ENCODE results near the gene NCF4. TPM values are rescaled to one million over a fixed set of nuclear protein-coding genes. Genes with fewer than 3 reads are reported as not detected.

NCF4 gene
- total RNA-seq, 4 donors from 2014 or later: 2.1 to 15.1 (median 8.4) TPM

- 85% methylated on average over 3 of the region's 3 CpGs for WGBS, 2 donors
- intact Hi-C loops (cut with DNase I): loop anchor here (5.0 kb wide), 1 partner anchor 73 kb away; no protein-coding TSS in a partner anchor
- Histone ChIP-seq H3K27me3 (peaks cover 0 to 20% (median 0%) of the 10 kb centered on the region in 4 donors), H3K36me3 (no peaks in the 10 kb centered on the region), H3K4me3 (no peak overlapping the region), H3K9me3 (no peaks in the 10 kb centered on the region), H3K27ac (no peak overlapping the region), H3K4me1 (peaks cover 5 to 37% (median 20%) of the 10 kb centered on the region in 3 donors)
- DNase-seq: no peak
- TF ChIP-seq, protein P1, sequence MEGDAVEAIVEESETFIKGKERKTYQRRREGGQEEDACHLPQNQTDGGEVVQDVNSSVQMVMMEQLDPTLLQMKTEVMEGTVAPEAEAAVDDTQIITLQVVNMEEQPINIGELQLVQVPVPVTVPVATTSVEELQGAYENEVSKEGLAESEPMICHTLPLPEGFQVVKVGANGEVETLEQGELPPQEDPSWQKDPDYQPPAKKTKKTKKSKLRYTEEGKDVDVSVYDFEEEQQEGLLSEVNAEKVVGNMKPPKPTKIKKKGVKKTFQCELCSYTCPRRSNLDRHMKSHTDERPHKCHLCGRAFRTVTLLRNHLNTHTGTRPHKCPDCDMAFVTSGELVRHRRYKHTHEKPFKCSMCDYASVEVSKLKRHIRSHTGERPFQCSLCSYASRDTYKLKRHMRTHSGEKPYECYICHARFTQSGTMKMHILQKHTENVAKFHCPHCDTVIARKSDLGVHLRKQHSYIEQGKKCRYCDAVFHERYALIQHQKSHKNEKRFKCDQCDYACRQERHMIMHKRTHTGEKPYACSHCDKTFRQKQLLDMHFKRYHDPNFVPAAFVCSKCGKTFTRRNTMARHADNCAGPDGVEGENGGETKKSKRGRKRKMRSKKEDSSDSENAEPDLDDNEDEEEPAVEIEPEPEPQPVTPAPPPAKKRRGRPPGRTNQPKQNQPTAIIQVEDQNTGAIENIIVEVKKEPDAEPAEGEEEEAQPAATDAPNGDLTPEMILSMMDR (IDR thresholded peaks at IDR 0.05): no peak
- TF ChIP-seq POLR2A (IDR thresholded peaks at IDR 0.05): no peak
Measured at GRCh38 chr22:36855478-36855877, 5.3 kb upstream of the NCF4 start.

DNA sequence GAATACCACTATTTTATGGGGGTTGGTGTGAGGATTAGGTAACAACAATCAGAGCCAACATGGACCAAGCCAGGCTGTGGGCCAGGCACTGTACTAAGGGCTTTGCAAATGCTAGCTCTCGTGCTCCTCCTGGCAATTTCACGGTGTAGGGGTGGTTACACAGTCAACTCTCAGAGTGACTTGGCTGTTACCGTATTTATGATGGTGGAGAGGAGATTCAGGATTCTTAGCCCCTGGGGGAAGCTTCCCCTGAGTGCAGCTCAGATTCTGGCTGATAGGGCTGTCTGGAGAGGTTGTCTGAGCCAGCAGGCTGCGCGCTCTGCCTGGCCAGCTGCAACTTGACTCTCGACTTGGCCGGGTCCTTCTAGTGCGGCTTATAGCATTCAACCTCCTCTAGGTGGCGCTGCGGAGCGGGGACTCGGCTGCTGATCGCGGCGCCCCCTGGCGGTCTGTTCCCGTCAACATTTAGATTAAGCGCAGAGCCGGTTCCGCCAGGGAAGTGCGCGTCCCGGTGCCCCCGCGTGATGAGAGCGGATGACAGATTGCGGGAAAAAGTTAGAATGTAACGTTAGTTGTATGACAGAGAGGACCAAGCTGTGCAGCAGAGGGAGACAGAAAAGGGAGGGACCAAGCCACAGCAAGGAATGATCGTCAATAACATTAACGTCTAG is 4.5 kb upstream of the NCF4 start:
- H3K4me3 ChIP-seq: peak overlapping the region in 1 of 4 donors; percentile 37
- H3K36me3 ChIP-seq: no peaks in the 10 kb centered on the region
- H3K27me3 ChIP-seq: peaks cover 0 to 13% (median 0%) of the 10 kb centered on the region in 4 donors
- intact Hi-C loops (cut with DNase I): loop anchor here (5.0 kb wide), 1 partner anchor 74 kb away; no protein-coding TSS in a partner anchor
- TF ChIP-seq, protein P1 (IDR thresholded peaks at IDR 0.05): peak; percentile 100
- TF ChIP-seq POLR2A (IDR thresholded peaks at IDR 0.05): no peak
- peak; percentile 48 for DNase-seq
- no peak overlapping the region for H3K27ac ChIP-seq
- 9 to 16% methylated on average over 6 to 10 of the region's 30 CpGs for WGBS, 2 donors
- no peaks in the 10 kb centered on the region for H3K9me3 ChIP-seq
- peaks cover 12 to 45% (median 26%) of the 10 kb centered on the region in 3 donors for H3K4me1 ChIP-seq

DNA sequence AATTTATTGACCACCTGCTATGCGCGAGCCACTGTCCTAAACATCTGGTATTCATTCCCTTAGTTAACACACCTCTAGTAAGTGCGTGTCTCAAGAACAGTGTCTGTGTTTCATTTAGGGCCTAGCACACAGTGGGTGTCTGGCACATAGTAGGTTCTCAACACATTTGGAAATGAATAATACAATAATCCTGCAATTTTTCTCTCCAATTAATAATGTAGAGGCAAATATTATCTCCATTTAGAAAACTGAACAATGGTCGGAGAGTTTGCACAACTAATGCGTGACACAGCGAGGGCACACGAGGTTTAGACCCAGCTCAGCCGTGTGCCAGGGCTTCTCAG is 4.0 kb upstream of the NCF4 start:
- Histone ChIP-seq H3K27me3 (peaks cover 0 to 7% (median 0%) of the 10 kb centered on the region in 4 donors), H3K4me3 (peak overlapping the region in 1 of 4 donors; percentile 37), H3K36me3 (no peaks in the 10 kb centered on the region), H3K27ac (no peak overlapping the region), H3K9me3 (no peaks in the 10 kb centered on the region), H3K4me1 (peaks cover 12 to 50% (median 26%) of the 10 kb centered on the region in 3 donors)
- 71 to 78% methylated on average over 8 of the region's 8 CpGs for WGBS, 2 donors
- TF ChIP-seq, protein P1 (IDR thresholded peaks at IDR 0.05): no peak
- no peak for TF ChIP-seq POLR2A (IDR thresholded peaks at IDR 0.05)
- no peak for DNase-seq
- intact Hi-C loops (cut with DNase I): loop anchor here (5.0 kb wide), 1 partner anchor 74 kb away; no protein-coding TSS in a partner anchor

DNA sequence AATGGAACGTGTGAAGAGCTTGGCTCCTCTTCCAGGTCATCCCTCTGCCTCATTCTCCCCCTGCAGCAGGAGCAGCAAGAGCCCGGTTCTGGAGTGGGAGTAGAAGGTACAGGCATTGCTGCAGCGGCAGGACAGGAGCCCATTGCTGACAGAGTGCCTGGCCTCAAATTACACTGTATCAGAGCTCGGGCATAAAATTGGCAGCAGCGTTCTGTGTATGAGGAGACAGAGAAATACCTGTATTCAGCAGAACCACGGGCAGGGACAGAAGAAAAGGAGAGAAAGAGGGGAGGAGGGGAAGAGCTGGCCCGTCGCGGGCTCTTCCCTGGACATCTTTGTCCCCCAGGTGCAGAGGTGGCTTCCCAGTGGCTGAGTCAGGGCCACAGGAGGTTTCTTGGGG is 2.6 kb upstream of the NCF4 start:
- no peak for TF ChIP-seq POLR2A (IDR thresholded peaks at IDR 0.05)
- TF ChIP-seq, protein P1 (IDR thresholded peaks at IDR 0.05): no peak
- H3K4me1 ChIP-seq: peaks cover 12 to 51% (median 26%) of the 10 kb centered on the region in 3 donors
- no peak overlapping the region for H3K27ac ChIP-seq
- no peaks in the 10 kb centered on the region for H3K9me3 ChIP-seq
- no peaks in the 10 kb centered on the region for H3K36me3 ChIP-seq
- WGBS, 2 donors: 81 to 84% methylated on average over 6 to 9 of the region's 9 CpGs
- H3K4me3 ChIP-seq: no peak overlapping the region
- no peak for DNase-seq
- H3K27me3 ChIP-seq: peaks cover 0 to 4% (median 0%) of the 10 kb centered on the region in 4 donors
- intact Hi-C loops (cut with DNase I): loop anchor here (5.0 kb wide), 1 partner anchor 76 kb away; no protein-coding TSS in a partner anchor

- Histone ChIP-seq H3K9me3 (no peaks in the 10 kb centered on the region), H3K4me1 (peaks cover 12 to 43% (median 26%) of the 10 kb centered on the region in 3 donors), H3K4me3 (no peak overlapping the region), H3K27me3 (peaks cover 0 to 4% (median 0%) of the 10 kb centered on the region in 4 donors), H3K27ac (peak overlapping the region in 1 of 4 donors; percentile 15), H3K36me3 (no peaks in the 10 kb centered on the region)
- 76 to 85% methylated on average over 2 of the region's 2 CpGs for WGBS, 2 donors
- no peak for DNase-seq
- TF ChIP-seq POLR2A (IDR thresholded peaks at IDR 0.05): no peak
- TF ChIP-seq, protein P1 (IDR thresholded peaks at IDR 0.05): no peak
- intact Hi-C loops (cut with DNase I): loop anchor here (5.0 kb wide), 1 partner anchor 77 kb away; no protein-coding TSS in a partner anchor
Measured at GRCh38 chr22:36858966-36859365, 1.8 kb upstream of the NCF4 start.

Data from esophagus squamous epithelium (tissue), 5 donors.